GM18870 (cell line): ENCODE measurements around the gene ATP5MK.
A peak's percentile ranks its signal among the peaks of the same experiment; 100 is the strongest.
"Not testable (repeated sequence)": the region's sequence is repeated elsewhere in the genome, so short reads cannot be mapped to it uniquely, and the experiment has no call there.

ENCODE experiments used
- ATAC-seq: cut with Tn5 transposase; IDR thresholded peaks from one replicate; pipeline ENCODE4 v1.9.1; 2021; ENCODE audit warnings: moderate library complexity; ENCODE audit not compliant: unreplicated experiment

Gene ATP5MK, protein sequence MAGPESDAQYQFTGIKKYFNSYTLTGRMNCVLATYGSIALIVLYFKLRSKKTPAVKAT

GRCh38 chr10:103396067-103396788 is at the start of gene ATP5MK, which contains the start of gene PDCD11:
TSS of gene ATP5MK (minus strand) at chr10:103396475. CDS start at chr10:103392457, 4,018 bp downstream.
TSS of gene PDCD11 (plus strand) at chr10:103396626. CDS start at chr10:103398427, 1,801 bp downstream.
- ATAC-seq: peak; percentile 98

DNA sequence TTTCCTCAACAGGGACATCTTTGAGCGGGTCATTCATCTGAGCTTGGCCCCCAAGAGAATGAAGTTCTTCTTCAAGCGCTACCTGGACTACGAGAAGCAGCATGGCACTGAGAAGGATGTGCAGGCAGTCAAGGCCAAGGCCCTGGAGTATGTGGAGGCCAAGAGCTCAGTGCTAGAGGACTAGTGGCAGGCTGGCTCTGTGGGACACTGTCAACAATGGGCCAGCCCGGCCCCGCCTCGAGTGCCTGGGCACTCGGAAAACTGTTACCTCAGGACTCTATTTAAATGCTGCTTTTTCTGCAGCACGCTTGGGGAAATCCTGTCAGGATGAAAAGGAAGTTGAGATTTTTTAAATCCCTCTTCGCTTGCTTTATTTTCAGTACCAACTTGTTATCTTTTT is 49.1 kb upstream of the ATP5MK start:
- no peak for ATAC-seq

- ATAC-seq: no peak
Observed at GRCh38 chr10:103444478-103444877, 48.2 kb upstream of the ATP5MK start.

DNA sequence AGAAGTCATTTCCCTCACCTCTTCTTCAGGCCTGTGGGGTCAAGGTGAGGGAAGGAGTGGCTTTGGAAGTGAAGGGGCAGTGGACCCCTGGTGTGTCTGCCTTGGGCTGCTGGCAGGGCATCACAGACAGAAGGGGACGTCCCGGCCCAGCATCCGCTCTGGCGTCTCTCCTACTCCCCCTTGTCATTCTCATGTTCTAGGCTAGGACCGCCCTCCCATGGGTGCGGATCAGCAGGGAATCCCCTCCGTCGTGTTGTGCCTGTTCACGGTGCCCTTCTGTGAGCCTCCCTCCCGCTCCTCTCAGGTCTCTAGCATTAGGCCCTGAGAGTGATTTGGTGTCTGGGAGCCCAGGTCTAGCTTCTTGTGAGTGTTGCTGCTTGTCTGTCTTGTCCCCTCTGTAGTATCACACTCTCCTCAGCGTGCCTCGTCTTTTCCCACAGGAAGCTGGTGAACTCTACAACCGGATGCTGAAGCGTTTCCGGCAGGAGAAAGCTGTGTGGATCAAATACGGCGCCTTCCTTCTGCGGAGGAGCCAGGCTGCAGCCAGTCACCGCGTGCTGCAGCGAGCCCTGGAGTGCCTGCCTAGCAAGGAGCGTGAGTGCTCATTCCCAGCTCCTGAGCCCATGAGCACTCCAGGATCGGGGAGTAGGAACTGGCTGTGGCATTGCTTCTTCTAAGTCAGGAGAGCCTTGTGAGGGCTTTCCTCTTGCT is 47.4 kb upstream of the ATP5MK start:
- no peak for ATAC-seq

DNA sequence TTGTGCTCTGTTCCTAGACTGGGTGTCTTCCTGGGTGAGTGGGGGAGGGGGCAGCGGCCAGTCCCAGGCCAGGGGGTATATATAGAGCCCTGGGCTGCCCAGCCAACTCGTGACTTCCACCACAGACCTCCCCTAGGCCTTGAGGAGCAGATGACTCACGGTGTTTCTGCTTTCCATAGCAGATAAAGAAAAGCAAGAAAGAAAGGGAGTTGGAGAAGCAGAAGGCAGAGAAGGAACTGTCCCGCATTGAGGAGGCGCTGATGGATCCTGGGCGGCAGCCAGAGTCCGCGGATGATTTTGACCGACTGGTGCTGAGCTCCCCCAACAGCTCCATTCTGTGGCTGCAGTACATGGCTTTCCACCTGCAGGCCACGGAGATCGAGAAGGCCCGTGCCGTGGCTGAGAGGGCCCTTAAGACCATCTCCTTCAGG is 45.8 kb upstream of the ATP5MK start:
- ATAC-seq: no peak

- ATAC-seq: no peak
Observed at GRCh38 chr10:103441611-103442010, 45.3 kb upstream of the ATP5MK start.

GRCh38 chr10:103441206-103441605 is 44.9 kb upstream of the ATP5MK start:
- no peak for ATAC-seq

DNA sequence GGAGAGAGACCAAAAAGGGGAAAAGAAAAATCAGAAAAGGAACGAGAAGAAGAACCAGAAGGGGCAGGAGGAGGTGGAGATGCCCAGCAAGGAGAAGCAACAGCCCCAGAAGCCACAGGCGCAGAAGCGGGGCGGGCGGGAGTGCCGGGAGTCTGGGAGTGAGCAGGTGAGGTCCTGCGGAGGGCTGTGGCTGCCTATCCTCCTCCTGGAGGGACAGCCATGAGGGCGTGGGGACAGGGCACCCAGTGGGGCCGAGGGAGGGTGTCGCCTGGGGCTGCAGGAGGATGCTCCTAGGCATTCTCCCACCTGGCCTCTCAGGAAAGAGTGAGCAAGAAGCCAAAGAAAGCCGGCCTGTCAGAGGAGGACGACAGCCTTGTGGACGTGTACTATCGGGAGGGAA is 44.1 kb upstream of the ATP5MK start:
- ATAC-seq: no peak

GRCh38 chr10:103439776-103440175 is 43.5 kb upstream of the ATP5MK start:
- ATAC-seq: no peak

GRCh38 chr10:103433858-103434257 is 37.6 kb upstream of the ATP5MK start:
- ATAC-seq: no peak

DNA sequence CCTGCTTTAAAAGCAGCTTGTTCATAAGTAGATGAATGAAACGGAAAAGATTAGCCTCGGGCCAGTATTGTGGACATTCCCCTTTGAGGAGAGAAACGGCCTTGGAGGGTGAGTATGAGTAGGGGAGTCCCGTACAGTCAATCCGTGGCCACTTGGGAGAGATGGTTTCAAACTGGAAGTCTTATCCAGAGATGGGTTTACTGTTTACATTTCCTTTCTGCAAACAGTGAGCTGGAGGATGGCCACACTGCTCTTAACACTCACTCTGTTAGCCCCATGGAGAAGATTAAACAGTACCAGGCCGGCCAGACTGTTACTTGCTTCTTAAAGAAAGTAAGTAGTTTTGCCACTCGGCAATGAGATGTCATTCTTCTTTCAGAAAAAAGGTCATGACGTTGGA is 35.6 kb upstream of the ATP5MK start:
- no peak for ATAC-seq

DNA sequence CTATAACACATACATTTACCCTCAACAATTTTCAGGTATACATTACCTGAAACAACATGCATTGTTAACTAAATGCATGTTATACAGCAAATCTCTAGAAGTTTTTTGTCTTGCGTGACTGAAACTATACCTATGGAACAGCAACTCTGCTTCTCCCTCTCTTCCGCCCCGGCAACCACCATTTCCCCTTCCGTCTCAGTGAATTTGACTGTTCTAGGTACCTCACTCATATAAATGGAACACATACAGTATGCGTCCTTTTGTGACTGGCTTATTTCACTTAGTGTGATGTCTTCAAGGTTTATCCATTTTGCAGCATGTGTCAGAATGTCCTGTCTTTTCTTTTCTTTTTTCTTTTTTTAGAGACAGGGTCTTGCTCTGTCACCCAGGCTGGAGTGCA is 33.4 kb upstream of the ATP5MK start:
- no peak for ATAC-seq

DNA sequence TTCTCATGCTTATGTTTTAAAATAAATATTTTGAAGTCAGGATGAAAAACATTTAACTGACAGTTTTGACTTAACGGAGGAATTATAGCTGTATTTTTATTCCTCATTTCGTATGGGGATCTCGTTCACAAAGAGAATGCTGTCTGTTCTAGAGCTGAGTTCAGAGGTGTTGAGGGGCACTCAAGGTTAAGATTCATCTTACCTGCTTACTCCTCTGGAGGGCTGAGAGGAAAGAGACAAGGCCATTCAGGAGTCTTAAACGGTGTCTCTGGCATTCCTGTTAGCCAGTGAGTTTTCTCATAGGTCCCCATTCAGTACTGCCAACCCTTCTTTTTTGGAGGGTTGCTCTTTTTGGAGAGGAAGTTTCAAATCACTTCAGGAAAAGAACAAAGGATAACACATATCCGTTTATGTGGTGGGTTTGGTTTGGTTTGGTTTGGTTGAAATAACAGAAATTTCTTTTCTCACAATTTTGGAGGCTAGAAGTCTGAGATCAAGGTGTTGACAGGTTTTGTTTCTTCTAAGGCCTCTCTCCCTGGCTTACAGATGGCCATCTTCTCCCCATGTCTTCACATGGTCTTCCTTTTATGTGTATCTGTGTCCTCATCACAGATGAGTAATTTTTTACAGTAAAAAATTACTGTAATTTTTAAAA is 32.8 kb upstream of the ATP5MK start:
- no peak for ATAC-seq

DNA sequence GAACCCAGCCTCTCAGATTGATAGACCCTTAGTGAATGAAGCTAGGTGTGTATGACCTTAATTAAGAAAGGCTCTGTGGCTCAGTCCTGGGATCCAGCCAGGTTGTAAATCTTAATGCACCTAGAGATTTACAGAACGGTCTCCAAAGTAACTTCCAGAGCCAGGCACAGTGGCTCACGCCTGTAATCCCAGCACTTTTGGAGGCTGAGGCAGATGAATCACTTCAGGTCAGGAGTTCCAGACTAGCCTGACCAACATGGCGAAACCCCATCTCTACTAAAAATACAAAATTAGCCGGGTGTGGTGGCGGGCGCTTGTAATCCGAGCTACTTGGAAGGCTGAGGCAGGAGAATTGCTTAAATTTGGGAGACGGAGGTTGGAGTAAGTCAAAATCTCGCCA is 31.6 kb upstream of the ATP5MK start:
- no peak for ATAC-seq

- no peak for ATAC-seq
Observed at GRCh38 chr10:103423748-103424147, 27.5 kb upstream of the ATP5MK start.

GRCh38 chr10:103419101-103419500 is 22.8 kb upstream of the ATP5MK start:
- no peak for ATAC-seq

DNA sequence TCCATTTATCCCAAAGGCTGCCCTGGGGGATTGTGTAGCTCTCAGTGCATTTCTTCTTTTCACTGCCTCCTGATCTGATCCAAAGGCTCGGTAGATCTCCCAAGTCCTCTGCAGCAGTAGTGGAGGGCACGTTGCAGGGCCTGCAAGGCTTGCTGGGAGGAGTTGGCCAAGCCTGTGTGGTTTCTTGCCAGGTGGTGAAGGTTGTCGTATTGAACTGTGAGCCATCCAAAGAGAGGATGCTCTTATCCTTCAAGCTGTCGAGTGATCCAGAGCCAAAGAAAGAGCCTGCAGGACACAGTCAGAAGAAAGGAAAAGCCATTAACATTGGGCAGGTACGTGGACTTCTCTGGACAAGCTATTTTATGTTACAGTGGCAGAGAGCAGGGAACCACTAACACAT is 21.3 kb upstream of the ATP5MK start:
- no peak for ATAC-seq

GRCh38 chr10:103417148-103417469 is 20.8 kb upstream of the ATP5MK start:
- not testable (repeated sequence) for ATAC-seq

GRCh38 chr10:103416436-103417147 is 20.3 kb upstream of the ATP5MK start:
- no peak for ATAC-seq

GRCh38 chr10:103415581-103415980 is 19.3 kb upstream of the ATP5MK start:
- ATAC-seq: no peak

DNA sequence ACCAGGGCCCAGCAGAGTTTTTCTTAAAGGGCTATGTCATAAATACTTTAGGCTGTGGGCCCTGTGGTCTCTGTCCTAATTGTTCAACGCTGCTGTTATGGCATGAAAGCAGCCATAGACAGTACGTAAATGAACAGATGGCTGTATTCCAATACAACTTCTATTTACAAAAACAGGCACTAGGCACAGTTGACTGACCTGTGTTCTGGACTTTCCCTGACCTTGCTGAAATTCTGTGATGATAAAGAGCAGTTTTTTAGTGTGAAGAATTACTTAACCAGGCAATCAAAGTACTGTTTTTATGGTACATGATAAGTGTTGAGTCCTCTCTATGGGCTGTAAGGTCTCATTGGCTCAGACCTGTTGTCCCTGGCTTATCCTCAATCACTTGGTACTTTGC is 17.3 kb upstream of the ATP5MK start:
- no peak for ATAC-seq
